Activated T-helper 17 cell treated with anti-CD3 and anti-CD28 coated beads, Interleukin-2, amount 50 U/mL, for 72 hours (primary cell): ENCODE results near the gene COPS3. TPM values are rescaled to one million over a fixed set of nuclear protein-coding genes. Genes with fewer than 3 reads are reported as not detected.
"Not testable (repeated sequence)": the region's sequence is repeated elsewhere in the genome, so short reads cannot be mapped to it uniquely, and the experiment has no call there.

Experiments used
- ATAC-seq: fragments of 150-1000 bp; cut with Tn5 transposase; replicated peaks from 2 replicates; pipeline ENCODE4 v1.10.0; 2021; ENCODE audit warnings: mild to moderate bottlenecking, moderate library complexity
- H3K27ac Mint-ChIP-seq: one replicate; pipeline ENCODE4 v1.8.0; 2022; ENCODE audit warnings: mixed read lengths
- H3K27me3 Mint-ChIP-seq: one replicate; pipeline ENCODE4 v1.8.0; 2022; ENCODE audit warnings: mixed read lengths
- H3K36me3 Mint-ChIP-seq: one replicate; pipeline ENCODE4 v1.8.0; 2022; ENCODE audit warnings: low read depth, mild to moderate bottlenecking, mixed read lengths
- H3K4me1 Mint-ChIP-seq: one replicate; pipeline ENCODE4 v1.8.0; 2022; ENCODE audit warnings: mixed read lengths
- H3K4me3 Mint-ChIP-seq: one replicate; pipeline ENCODE4 v1.8.0; 2022; ENCODE audit warnings: mild to moderate bottlenecking, mixed read lengths
- H3K9me3 Mint-ChIP-seq: one replicate; pipeline ENCODE4 v1.8.0; 2022; ENCODE audit warnings: mixed read lengths
- total RNA-seq, 2 donors: library from RNA; stranded (reverse); gene quantifications; one replicate each; pipeline ENCODE4 v1.2.3, GENCODE V29; 2022

Gene COPS3
- total RNA-seq, 2 donors from 2014 or later, result 63.0 to 116 TPM

DNA sequence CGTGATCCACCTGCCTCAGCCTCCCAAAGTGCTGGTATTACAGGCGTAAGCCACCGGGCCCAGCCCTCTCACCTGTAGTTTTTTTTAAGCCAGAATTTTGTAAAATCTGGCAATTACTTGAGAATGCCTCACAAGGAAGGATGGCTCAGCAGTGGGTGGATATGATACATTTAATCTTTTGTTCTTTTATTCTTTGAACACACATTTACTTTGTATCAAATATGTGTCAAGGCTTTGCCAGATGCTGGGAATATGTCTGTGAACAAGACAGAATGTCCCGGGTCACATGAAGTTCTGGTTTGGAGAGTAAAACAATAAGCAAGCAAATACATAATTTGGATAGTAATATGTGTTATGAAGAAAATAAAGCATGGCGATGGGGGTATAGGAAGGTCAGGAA is 4.9 kb upstream of the COPS3 start:
- H3K27ac Mint-ChIP-seq, result no peak overlapping the region
- ATAC-seq, result no peak
- no peaks in the 10 kb centered on the region for H3K36me3 Mint-ChIP-seq
- no peaks in the 10 kb centered on the region for H3K9me3 Mint-ChIP-seq
- peaks cover 8% of the 10 kb centered on the region for H3K4me1 Mint-ChIP-seq
- H3K27me3 Mint-ChIP-seq, result no peaks in the 10 kb centered on the region
- H3K4me3 Mint-ChIP-seq, result no peak overlapping the region

- no peaks in the 10 kb centered on the region for H3K27me3 Mint-ChIP-seq
- H3K36me3 Mint-ChIP-seq, result peaks cover 41% of the 10 kb centered on the region
- ATAC-seq, result no peak
- no peaks in the 10 kb centered on the region for H3K9me3 Mint-ChIP-seq
- peak overlapping the region; percentile 61 for H3K27ac Mint-ChIP-seq
- H3K4me1 Mint-ChIP-seq, result peaks cover 14% of the 10 kb centered on the region
- peak overlapping the region; percentile 91 for H3K4me3 Mint-ChIP-seq
These were observed 1.7 kb downstream of the COPS3 start for GRCh38 chr17:17279316-17279715.

DNA sequence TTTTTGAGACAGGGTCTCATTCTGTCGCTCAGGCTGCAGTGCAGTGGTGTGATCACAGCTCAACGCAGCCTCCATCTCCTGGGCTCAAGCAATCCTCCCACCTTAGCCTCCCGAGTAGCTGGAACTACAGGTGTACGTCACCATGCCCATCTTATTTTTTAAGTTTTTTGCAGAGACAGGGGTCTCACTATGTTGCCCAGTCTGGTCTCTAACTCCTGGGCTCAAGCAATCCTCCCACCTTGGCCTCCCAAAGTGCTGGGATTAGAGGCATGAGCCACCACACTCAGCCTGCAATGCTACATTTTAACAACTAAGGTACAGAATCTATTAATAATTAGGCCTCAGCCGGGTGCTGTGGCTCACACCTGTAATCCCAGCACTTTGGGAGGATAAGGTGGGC is 3.6 kb downstream of the COPS3 start:
- not testable (repeated sequence) for ATAC-seq, H3K4me3 Mint-ChIP-seq, H3K9me3 Mint-ChIP-seq, H3K27me3 Mint-ChIP-seq
- peak overlapping the region; percentile 67 for H3K27ac Mint-ChIP-seq
- peaks cover 14% of the 10 kb centered on the region for H3K4me1 Mint-ChIP-seq
- peaks cover 59% of the 10 kb centered on the region for H3K36me3 Mint-ChIP-seq

- H3K27me3 Mint-ChIP-seq, result no peaks in the 10 kb centered on the region
- H3K27ac Mint-ChIP-seq, result peak overlapping the region; percentile 67
- peaks cover 73% of the 10 kb centered on the region for H3K36me3 Mint-ChIP-seq
These were observed 5.1 kb downstream of the COPS3 start for GRCh38 chr17:17275971-17276370.

DNA sequence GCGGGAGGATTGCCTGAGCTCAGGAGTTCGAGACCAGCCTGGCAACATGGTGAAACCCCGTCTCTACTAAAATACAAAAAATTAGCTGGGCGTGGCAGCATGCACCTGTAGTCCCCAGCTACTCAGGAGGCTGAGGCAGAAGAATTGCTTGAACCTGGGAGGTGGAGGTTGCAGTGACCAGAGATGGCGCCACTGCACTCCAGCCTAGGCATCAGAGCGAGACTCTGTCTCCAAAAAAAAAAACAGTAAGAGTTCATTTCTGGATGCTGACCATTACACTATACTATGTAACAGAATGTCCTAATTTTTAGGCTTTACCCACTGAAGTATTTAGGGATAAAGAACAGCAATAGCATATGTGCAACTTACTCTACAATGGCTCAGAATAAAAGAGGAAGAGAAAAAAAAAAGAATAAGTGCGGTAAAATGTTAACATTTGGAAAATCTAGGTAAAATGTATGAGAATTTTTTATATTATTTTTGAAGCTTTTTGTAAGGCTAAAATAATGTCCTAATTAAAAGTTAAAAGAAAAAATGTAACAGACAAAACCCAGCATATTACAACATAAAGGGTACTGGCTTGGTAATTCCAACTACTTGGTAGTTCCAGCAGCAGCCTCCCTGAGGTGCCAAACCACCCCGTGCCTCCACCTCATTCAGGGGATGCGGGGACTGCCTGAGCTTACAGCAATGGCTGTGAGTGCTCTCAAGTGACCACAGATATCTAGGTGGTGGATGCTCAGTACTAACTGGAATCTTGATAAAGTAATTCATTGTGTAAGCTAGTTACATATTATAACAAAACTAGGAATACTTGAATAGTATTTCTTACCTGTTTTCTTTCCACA is 10.9 kb downstream of the COPS3 start:
- no peaks in the 10 kb centered on the region for H3K4me1 Mint-ChIP-seq
- H3K9me3 Mint-ChIP-seq, result no peaks in the 10 kb centered on the region
- peaks cover 99% of the 10 kb centered on the region for H3K36me3 Mint-ChIP-seq
- H3K27me3 Mint-ChIP-seq, result no peaks in the 10 kb centered on the region
- H3K4me3 Mint-ChIP-seq, result no peak overlapping the region
- no peak overlapping the region for H3K27ac Mint-ChIP-seq
- no peak for ATAC-seq

More at GRCh38 chr17:17275971-17276370, 5.1 kb downstream of the COPS3 start:
- H3K4me3 Mint-ChIP-seq, result no peak overlapping the region
- no peaks in the 10 kb centered on the region for H3K9me3 Mint-ChIP-seq
- no peak for ATAC-seq
- H3K4me1 Mint-ChIP-seq, result peaks cover 7% of the 10 kb centered on the region

DNA sequence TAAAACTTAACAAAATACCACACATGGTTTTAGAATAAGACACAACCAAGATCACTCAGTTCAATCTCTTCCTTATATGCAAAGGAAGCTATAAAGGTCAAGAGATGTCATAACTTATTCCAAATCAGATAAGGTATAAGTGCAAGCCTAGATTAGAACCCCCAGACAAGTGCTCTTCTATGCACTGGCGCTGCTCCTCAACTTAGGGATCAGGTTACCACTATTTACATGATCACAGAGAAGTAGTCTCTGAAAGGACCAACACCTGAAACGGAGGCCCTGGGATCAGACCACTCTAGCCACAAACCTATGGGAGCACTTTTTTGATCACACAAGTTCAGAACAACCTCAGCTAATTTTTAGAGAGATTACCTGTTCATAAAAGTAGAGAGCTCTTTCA is 16.6 kb downstream of the COPS3 start:
- no peak for ATAC-seq
- H3K9me3 Mint-ChIP-seq, result no peaks in the 10 kb centered on the region
- H3K27me3 Mint-ChIP-seq, result no peaks in the 10 kb centered on the region
- no peak overlapping the region for H3K27ac Mint-ChIP-seq
- no peak overlapping the region for H3K4me3 Mint-ChIP-seq
- H3K4me1 Mint-ChIP-seq, result no peaks in the 10 kb centered on the region
- H3K36me3 Mint-ChIP-seq, result peaks cover 94% of the 10 kb centered on the region

- Mint-ChIP-seq H3K27me3 (no peaks in the 10 kb centered on the region), H3K4me3 (no peak overlapping the region), H3K36me3 (peaks cover 90% of the 10 kb centered on the region), H3K4me1 (no peaks in the 10 kb centered on the region), H3K9me3 (no peaks in the 10 kb centered on the region), H3K27ac (no peak overlapping the region)
- no peak for ATAC-seq
These were observed 22.0 kb downstream of the COPS3 start for GRCh38 chr17:17258998-17259397.

GRCh38 chr17:17258011-17258410 is 23.0 kb downstream of the COPS3 start:
- Mint-ChIP-seq H3K27ac (peak overlapping the region; percentile 30), H3K4me3 (no peak overlapping the region), H3K27me3 (no peaks in the 10 kb centered on the region), H3K4me1 (peaks cover 3% of the 10 kb centered on the region), H3K36me3 (peaks cover 93% of the 10 kb centered on the region), H3K9me3 (no peaks in the 10 kb centered on the region)
- ATAC-seq, result no peak

GRCh38 chr17:17256316-17256715 is 24.7 kb downstream of the COPS3 start:
- Mint-ChIP-seq H3K27me3 (no peaks in the 10 kb centered on the region), H3K9me3 (no peaks in the 10 kb centered on the region), H3K27ac (no peak overlapping the region), H3K36me3 (peaks cover 95% of the 10 kb centered on the region), H3K4me1 (peaks cover 3% of the 10 kb centered on the region), H3K4me3 (no peak overlapping the region)
- no peak for ATAC-seq

DNA sequence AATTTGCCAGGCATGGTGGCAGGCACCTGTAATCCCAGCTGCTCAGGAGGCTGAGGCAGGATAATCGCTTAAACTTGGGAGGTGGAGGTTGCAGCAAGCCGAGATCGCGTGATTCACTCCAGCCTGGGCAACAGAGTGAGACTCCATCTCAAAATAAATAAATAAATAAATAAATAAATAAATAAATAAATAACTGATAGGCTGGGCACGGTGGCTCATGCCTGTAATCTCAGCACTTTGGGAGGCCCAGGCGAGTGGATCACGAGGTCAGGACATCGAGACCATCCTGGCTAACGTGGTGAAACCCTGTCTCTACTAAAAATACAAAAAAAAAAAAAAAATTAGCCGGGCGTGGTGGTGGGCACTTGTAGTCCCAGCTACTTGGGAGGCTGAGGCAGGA is 25.4 kb downstream of the COPS3 start:
- ATAC-seq, H3K4me3 Mint-ChIP-seq, H3K4me1 Mint-ChIP-seq, H3K9me3 Mint-ChIP-seq, H3K27me3 Mint-ChIP-seq, H3K27ac Mint-ChIP-seq: not testable (repeated sequence)
- H3K36me3 Mint-ChIP-seq, result peaks cover 95% of the 10 kb centered on the region

- Mint-ChIP-seq H3K9me3 (no peaks in the 10 kb centered on the region), H3K4me3 (no peak overlapping the region), H3K27ac (no peak overlapping the region), H3K36me3 (peaks cover 95% of the 10 kb centered on the region), H3K27me3 (no peaks in the 10 kb centered on the region), H3K4me1 (peaks cover 3% of the 10 kb centered on the region)
- no peak for ATAC-seq
These were observed 27.0 kb downstream of the COPS3 start for GRCh38 chr17:17254036-17254435.

GRCh38 chr17:17253406-17253805 is 27.6 kb downstream of the COPS3 start:
- Mint-ChIP-seq H3K9me3 (no peaks in the 10 kb centered on the region), H3K36me3 (peaks cover 95% of the 10 kb centered on the region), H3K27me3 (no peaks in the 10 kb centered on the region), H3K27ac (peak overlapping the region; percentile 30), H3K4me3 (no peak overlapping the region), H3K4me1 (peaks cover 3% of the 10 kb centered on the region)
- no peak for ATAC-seq

- Mint-ChIP-seq H3K27ac (peak overlapping the region; percentile 30), H3K9me3 (no peaks in the 10 kb centered on the region), H3K36me3 (peaks cover 95% of the 10 kb centered on the region), H3K27me3 (no peaks in the 10 kb centered on the region), H3K4me3 (no peak overlapping the region), H3K4me1 (peaks cover 3% of the 10 kb centered on the region)
- no peak for ATAC-seq
These were observed 28.8 kb downstream of the COPS3 start for GRCh38 chr17:17252149-17252661.

DNA sequence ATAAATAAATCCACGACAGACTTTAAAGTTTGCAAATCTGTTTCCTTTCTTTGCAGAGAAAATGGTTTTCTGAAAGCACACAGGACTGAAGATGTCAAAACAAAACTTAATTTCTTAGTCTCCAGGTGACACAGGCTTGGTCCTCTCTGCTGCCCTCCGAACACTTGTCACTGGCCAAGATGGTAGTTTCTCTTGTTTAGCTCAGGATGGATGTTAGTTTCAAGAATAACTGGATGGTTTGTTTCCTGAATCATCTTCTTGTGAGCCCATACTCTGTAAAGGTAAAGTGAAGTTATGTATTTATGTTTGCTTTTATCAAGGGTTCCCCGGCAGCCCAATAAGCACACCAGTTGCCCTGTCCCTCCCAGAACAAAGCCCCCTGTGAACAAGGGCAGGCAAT is 34.2 kb downstream of the COPS3 start:
- no peaks in the 10 kb centered on the region for H3K27me3 Mint-ChIP-seq
- H3K27ac Mint-ChIP-seq, result peak overlapping the region; percentile 42
- no peaks in the 10 kb centered on the region for H3K9me3 Mint-ChIP-seq
- H3K4me3 Mint-ChIP-seq, result no peak overlapping the region
- peaks cover 66% of the 10 kb centered on the region for H3K36me3 Mint-ChIP-seq
- no peaks in the 10 kb centered on the region for H3K4me1 Mint-ChIP-seq
- no peak for ATAC-seq

GRCh38 chr17:17243163-17243562 is 37.9 kb downstream of the COPS3 start:
- no peak overlapping the region for H3K4me3 Mint-ChIP-seq
- H3K27me3 Mint-ChIP-seq, result no peaks in the 10 kb centered on the region
- ATAC-seq, result no peak
- H3K27ac Mint-ChIP-seq, result peak overlapping the region; percentile 73
- H3K9me3 Mint-ChIP-seq, result no peaks in the 10 kb centered on the region
- H3K4me1 Mint-ChIP-seq, result peaks cover 4% of the 10 kb centered on the region
- peaks cover 28% of the 10 kb centered on the region for H3K36me3 Mint-ChIP-seq
